Occipital lobe (tissue), 2 donors: ENCODE data around the gene ALK. TPM values are rescaled to one million over a fixed set of nuclear protein-coding genes. Genes with fewer than 3 reads are reported as not detected.

Source experiments
- DNase-seq: peaks from one replicate; lab custom pipeline; 2025; lab: John Stamatoyannopoulos, UW
- total RNA-seq: library from RNA; depleted of rRNA; stranded (reverse); fragments of >200 nt; gene quantifications from one replicate; pipeline ENCODE4 v1.2.3, GENCODE V29; 2014

Gene ALK
- total RNA-seq, 1 donor from 2014 or later = 0.78 TPM

DNA sequence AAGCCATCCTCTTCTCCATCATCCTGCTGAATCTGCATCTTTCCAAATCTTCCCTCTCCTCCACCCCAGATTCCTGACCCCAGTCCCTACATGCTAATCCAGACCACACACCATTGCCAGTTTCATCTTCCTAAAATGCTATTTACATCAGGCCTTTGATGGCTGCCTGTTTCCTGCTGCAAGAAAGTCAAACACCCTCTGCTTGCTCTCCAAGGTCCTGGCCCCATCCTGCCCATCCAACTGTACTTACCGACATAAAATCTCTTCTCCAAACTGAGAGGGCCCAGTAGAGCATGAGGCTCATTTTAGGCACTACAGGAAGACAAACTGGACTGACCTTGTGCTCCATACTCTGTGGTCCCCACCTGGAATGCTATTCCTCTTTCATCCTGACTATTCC lies 19.0 kb downstream of the ALK start:
- no peak for DNase-seq

DNA sequence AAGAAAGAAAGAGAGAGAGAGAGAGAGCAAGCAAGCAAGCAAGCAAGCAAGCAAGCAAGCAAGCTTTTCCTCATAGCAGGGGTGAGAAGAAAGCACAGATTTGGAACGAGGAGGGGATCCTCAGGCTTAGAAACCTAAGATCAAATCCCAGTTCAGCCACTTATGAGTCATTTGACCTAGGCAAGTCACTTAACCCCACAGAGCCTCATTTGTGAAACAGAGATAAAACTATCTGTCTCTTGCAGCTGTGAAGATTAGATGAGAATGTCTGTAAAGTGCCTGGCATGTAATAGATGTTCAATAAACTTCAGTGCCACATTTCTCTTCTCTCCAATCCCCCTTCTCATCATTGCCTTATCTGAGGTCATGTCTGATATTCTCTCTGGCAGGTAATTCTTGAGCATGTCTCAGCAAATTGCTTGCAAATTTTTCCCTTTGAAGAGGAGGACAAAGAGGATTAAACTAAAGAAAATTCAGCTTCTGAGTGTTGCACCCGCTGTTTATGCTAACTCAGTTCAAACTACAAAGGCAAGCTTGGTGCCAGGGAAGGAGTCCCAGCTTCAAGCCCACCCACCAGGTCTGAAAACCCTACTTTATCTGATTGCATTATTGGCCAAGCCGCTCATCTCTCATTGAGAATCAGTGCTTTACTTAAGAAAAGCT lies 20.3 kb downstream of the ALK start:
- no peak for DNase-seq

DNA sequence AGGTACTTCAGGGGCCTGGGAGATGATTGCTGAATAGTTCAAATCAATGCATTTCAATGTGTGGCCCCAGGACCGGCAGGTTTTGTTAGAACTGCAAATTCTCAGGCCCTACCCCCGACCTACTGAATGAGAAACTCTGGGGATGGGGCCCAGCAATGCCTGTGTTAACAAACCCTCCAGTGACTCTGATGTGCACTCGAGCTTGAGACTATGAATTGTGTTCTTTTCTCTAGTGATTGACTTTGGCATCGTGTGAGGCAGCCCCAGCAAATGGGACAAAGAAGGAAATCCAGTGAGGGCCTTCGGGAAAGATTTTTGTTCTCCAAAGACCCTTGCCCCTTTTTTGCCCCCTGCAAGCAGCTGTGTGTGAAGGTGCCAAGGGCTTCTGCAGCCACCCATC lies 22.4 kb downstream of the ALK start:
- no peak for DNase-seq

DNA sequence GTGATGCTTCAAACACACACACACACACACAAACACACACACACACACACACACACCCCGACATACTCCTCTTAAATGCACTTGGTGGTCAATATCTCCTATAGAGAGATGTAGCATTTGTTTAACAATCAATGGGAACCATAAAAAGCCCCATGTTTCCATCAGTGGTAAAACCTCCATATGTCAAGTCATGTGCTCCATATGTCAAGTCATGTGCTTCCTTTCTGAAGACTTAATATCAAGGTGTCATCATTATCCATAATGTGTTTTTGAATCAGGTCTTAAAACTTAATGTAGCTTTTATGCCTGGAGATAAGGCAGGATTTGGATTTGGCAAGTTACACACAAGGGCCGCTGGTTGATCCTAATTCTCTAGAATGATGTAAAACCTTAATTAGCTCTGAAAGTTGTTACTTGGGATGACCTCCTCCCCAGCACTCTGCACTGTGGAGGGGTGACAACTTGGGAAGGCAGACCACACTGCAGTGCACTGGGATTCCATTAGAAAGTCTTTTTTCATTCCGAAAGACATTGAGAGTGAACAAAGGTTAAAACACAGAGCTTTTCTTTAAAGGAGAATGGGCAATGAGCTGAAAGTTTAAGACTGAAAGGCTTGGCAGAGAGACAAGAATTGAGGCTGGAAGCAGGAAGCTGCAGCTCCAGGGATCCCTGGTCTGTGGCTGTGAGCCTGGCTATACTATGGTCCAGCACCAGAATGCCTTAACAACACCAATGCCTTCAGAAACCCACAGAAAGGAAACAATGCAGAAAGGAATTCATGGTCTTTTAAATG lies 26.4 kb downstream of the ALK start:
- DNase-seq = no peak

DNA sequence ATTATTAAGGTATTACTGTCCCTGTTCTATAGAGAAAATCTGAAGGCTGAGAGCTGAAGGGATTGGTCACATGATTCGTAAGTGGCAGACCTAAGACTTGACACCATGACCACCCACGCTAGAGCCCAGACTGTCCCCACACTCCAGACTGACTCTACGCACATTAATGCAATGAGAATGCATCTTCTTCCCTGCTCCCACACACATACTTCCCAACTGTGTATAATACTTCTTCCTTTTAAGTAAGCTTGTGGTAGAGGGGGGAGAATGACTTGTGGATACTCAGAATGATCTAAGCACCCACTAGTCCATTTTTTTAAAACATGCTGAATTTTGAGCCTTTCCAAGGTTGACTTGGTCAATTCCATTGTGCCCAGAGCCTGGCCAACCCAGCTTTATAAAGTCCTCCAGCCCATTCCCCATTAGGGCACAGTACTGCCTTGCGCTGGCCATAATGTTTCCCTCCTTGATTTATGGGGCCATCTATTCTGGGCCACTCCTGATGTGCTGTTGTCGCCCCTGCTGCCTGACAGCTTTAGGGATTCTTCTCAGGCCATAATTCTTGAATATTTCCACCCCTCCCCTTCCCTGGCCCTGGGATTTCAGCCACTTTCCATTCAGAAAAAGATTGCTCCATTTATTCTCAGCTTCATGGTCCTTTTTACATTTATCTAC lies 28.7 kb downstream of the ALK start:
- DNase-seq = no peak

DNA sequence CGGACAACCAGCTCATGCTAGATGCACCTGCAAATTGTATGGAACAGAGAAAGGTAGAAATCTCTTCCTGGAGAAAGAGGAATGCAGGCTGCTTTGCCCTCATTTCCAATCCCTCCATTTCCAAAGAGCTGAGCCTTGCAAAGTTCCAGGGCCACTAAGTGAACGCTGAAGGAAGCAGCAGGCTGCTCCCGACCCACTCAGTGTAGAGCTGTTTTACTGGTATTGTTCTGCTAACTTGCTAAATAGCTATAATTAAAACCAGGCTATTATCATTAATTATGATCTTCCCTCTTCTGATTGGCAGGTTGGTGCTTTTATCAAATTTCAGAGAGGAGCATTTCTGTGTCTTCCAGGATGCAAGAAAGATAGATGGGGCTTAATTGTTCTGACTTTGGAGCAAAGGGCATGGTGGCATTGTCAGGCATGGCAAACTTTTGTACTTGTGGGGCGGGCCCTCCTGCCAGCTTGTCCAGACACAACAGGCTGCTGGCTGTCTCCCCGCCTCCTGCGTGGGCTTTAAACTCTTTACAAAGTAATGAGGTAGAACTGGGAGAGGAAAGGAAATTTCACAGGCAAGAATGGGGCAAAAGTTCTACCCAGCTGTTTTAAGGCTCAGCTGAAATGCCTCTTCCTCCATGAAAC lies 40.2 kb downstream of the ALK start:
- no peak for DNase-seq

DNA sequence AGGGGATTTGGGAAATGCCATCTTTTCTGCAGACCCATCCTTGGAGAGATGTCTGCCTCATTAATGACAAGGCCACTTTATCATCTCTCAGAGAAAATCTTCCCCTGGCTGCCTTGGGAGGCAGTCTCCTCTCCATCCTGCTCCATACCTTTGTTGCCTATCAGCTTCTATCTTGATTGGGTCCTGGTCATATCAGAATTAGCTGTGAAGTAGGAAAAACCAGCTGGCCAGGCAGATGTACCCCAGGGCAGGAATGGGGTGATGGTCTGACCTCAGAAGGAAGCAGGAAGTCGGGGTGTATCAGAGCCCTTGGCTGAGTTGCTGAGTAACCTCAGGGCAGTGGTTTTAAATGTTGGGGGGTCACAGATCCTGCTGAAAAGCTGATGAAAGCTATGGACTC lies 41.3 kb downstream of the ALK start:
- no peak for DNase-seq

DNA sequence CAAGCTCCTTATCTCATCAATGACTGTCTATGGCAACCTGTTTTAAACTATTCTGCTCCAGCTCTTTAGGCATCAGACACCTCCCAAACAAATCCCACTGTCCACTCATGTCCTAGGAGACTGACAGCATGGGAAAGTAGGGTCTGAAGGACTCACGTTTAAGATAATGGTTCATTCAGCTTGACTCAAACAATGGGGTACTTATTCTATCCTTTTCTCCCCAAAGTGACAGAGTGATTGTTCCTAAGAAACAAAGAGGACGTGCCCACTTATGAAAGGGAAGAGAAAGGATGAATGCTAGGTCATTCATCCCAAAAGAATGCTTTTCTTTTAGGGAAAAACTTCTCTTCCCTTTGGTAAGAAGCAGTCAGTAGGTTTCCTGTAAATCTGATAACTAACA lies 41.9 kb downstream of the ALK start:
- no peak for DNase-seq

DNA sequence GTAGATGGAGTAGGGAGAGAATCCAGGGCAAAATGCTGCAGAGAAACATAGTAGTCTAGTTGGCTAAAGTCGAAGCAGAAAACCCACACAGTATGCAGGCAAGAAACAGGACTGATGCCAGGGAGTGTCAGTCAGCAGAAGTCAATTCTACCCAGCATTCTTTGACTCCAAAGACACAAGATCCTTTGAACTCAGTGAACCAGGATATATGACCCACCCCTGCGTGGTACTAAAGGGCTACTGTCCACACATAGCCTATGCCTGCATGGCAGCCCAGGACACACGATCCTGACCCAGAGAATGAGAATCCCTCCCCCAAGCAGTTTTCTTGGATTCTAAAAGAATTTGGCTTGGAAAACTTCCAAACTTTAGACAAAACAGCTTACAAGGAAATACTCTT lies 42.5 kb downstream of the ALK start:
- no peak for DNase-seq

DNA sequence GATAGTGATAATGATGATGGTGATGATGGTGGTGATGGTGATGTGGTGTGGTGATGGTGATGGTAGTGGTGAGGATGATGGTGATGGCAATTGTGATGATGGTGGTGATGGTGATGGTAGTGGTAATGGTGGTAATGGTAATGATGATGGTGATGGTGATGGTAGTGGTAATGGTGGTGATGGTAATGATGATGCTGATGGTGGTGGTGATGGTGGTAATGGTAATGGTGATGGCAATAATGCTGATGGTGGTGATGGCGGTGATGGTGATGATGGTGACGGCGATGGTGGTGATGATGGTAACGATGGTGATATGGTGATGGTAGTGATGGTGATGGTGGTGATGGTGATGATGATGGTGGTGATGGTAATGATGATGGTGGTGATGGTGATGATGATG lies 45.0 kb downstream of the ALK start:
- no peak for DNase-seq

DNA sequence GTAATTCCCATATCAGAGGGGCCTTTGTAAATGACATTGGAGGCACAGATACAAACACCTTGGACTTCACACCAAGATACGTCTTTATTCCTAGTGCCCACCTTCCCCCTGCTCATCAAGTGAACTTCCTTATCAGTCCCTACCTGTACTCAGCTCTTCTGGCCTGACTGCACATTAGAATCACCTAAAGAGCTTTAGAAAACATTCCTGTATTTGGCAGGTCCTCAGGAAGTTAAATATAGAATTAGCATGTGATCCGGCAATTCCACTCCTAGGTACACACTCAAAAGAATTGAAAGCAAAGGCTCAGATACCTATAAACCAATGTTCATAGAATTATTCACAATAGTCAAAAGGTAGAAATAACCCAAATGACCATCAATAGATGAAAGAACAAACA lies 46.6 kb downstream of the ALK start:
- no peak for DNase-seq

DNA sequence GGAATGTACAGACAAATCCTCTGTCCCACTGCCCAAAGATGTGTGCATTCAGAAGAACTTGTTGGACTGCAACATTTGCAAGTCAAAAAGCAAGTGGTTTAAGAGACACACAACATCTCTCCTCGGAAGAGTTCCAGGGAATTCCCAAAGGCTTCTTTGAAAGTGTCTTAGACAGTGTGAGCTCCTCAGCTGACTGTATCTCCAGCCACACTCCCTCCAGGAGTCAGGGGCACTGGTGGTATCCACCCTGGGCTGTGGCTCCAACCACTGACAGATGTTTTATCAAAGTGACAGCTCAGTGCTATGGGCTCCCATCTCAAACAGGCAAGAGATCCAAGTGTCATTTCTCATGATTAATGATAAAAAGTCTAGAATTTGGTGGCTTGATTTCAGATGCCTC lies 48.5 kb downstream of the ALK start:
- no peak for DNase-seq

DNA sequence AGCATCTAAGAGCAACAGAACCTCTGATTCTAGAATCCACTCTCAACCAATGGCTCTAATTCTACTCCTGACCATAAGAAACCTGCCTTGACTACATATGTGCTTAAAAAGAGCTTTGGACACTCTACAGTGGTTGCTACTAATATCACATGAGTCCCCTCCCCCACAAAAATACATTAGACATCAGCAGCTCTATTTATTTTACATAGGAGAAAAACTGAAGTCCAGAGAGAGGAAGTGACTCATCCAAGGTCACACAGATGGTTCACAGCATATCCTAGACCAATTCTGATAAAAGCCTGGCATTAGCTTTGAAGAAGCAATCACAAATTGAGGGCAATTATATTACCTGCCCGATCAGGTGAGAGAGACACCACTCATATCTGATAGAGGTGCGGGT lies 49.8 kb downstream of the ALK start:
- no peak for DNase-seq

DNA sequence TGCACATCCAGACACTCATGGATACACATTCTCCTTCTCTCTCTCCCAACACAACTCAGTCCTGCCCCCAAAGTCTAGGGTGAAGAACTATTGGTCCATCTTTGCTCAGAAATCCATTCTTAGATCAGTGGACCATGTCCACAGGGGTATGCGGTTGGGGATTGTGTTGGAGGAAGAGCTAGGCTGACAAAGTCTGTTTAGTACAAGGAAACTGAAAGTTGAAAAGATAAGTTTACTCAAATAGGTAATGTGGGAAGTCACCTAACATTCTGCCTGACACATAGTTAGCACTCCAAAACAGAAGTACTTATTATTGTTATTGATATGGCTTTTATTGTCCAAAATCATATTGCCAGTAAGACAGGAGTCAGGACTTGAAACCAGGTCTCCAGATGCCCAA lies 55.9 kb downstream of the ALK start:
- DNase-seq = no peak

DNA sequence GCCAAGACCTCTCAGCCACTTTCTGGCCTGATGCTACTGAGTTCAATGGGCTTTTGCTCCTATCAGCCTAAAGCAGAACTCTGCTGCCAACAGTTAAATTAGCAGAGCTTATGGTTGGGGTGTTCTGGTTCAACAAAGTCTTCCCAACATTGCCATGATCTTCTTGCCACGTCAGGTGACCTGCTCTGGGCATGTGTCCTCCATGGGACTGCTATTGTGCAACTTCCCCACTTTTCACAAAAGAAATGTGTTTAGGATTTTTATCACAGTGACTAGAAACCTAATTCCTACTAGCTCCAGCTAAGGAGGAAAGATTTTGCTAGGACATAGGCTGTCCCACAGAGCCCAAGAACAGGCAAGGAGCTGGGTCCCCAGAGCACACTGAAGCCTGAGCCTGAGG lies 56.4 kb downstream of the ALK start:
- no peak for DNase-seq

DNA sequence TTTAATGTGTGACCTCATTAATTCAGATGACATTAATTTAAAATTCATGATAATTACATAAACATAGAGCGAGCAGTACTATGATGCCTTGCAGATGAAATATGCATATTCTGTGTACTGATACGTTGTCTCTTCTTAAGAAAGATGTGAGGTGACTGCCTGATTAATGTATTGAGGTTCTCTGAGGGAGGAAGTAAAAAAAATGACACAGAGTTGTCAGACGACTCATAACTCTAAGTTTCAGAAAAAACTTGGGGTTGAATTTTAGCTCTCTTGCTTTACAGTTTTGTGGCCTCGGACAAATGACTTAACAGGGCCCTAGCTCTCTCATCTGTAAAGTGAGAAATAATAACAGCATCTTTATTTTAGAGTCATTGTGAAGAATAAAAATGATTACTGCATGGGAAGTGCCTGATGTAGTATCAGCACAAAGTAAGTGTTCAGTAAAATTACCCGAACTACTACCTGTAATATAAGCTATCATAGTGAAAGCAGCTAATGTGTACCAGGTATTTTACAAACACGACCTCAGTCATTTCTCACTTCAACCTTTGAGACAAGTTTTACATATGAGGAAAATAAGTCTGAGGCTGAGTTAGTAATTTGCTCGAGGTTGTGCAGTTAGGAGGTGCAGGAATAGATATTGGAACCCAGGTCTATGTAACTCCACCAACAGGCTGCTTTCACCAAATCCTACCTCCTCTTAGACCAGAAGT lies 65.3 kb downstream of the ALK start:
- DNase-seq = no peak

DNA sequence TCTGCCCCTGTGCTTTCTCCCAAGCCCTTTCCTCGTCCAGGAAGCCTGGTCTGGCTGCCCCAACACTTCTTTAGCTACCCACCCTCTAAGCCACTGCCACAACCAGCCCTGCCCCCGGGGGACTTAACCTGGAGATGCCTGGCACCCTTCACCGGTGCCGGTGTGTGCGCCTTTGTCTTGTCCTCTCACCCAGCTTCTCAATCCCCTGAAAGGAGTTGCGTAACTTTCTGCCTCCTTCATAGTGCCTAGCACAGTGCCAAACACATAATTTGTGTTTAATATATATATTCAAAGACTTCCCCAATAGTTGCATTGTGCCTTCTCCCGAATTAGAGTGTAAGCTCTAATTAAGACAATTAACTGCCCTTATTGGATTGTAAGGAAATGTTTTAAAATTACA lies 70.6 kb downstream of the ALK start:
- DNase-seq = no peak

DNA sequence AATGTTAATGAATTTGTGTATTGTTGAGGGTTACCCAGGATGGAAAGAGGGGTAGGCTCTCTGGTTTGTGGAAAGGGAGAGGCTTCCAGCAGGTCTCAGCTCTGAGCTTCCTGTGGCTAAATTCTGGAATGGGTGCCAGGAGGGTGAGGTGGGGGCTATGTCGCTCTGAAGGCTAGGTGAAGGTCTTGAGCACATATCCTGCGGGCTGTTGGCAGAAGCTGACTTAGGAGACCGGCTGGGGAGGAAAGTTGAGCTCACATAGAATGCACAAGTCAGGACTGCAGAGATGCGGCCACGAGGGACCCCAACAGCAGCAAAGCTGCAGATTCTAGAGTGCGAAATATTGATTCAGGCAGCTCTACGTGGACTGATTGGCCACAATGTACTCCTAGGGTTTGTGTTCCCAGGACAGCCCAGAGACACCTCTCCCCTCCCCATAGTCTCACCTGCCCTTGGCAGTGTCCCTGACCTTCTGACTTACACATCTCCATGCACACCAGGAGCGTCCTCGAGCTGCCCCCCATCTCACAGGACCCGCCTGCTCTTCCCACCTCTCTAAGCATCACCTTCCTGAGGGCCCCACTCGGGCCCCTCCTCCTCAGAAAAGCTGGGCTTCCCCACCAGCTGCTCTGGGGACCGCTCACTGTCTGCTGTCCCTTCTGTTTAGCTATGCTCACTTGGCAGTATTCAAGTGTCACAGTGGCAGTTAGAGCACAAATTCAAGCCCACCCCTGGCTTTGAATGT lies 72.6 kb downstream of the ALK start:
- no peak for DNase-seq

DNA sequence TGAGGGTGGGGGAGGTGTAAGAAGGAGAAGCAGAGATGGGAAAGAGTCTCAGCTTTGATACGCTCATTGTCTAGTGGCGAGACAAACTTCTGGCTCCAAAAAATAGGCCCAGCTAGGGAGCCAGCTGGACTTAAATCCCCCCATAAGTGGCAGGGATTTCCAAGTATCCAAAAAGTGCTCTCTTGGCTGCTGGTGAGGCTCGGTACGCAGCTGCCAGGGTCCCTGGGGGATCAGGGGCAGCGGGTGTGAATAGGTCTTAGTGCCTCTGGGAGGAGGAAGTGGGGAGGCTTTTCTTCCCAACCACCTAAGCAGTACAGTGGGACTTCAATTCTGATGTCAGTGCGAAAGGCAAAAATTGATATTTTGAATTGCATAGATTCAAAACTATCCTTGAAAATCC lies 73.5 kb downstream of the ALK start:
- no peak for DNase-seq

DNA sequence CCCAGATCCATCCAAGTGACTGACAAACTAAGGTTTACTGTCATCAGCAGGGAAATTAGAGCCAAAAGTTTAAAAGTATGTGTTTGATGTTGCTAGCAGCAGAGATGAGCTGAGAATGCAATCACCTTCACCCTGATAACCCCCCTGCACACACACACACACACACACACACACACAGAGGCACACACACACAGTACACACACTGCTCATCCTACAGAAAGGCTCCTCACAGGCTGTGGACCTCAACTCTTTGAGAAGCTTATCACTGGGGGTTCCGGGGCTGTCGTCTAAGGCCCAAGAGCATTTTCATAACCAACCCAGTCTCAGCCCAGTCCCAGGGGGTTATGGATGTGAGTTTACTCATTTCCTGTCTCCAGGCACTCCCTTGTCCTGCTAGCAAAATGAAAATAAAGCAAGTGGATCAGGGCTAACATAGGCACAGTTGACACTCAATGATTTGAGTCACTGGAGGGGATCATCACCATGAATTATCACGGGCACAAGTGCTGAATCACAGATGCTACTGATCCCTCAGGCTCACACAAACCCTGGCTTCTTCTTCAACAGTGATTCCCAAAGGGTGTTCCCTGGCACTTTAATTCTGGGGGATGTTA lies 76.6 kb downstream of the ALK start:
- DNase-seq = no peak
